ENCODE measurements around the gene PRCP. TPM values are rescaled to one million over a fixed set of nuclear protein-coding genes. Genes with fewer than 3 reads are reported as not detected.
"Not testable (repeated sequence)": the region's sequence is repeated elsewhere in the genome, so short reads cannot be mapped to it uniquely, and the experiment has no call there.

The PRCP gene
- total RNA-seq, 2 donors from 2014 or later: 35.3 to 35.9 TPM

DNA sequence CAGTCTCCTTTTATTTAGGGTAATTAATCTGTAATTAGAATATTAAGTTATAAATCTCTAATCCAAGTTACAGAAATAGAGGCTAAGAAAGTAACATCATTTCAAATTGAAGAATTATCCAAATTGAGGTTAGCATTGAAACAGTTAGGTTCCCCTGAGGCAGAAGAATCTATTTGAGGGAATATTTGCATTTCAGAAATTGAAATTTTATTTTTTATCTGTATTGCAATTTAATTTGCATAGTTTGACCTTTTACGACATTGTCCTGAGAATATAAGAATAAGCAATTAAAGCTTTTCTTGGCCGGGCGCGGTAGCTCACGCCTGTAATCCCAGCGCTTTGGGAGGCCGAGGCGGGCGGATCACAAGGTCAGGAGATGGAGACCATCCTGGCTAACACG, 28.9 kb upstream of the PRCP start:
- ATAC-seq (replicated peaks in 1 of 2) (no peak), DNase-seq (no peak)
- no peak overlapping the region for H3K4me3 Mint-ChIP-seq
- peaks cover 24% of the 10 kb centered on the region for H3K4me1 Mint-ChIP-seq (ENCODE audit: low read depth)
- no peak overlapping the region for H3K27ac Mint-ChIP-seq
- H3K9me3 Mint-ChIP-seq: no peaks in the 10 kb centered on the region
- no peaks in the 10 kb centered on the region for H3K27me3 Mint-ChIP-seq (ENCODE audit: low read depth)
- H3K36me3 Mint-ChIP-seq (ENCODE audit: insufficient read depth in 2 of 2): peaks cover 4 to 34% of the 10 kb centered on the region in 2 donors

DNA sequence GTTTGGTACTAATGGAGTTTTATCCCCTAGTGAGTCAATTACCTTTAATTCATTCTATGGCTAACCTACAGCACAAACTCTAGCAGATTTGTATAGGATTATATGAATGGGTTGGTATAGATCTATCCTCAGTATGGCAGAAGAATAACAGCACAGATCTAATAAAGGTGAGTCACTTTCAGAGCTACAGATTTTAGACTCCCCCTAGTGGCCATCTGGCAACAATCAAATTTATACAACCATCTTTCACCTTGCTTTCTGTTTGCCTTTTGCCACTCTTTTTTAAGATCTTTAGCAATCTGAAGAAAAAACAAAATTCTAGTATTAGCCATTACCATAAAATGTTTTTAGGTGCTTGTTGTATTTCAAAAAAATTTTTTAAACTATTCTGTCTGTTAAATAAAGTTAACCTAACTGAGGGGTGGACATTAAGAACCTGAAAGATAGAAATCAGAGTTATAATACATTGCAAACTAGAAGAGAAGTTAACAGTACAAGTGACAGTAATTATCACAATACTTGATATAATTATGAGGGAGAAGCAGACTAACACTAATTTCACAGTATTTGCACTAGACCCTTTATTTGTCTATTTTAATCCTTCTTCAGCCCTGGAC, 27.1 kb upstream of the PRCP start:
- Mint-ChIP-seq H3K9me3 (no peaks in the 10 kb centered on the region), H3K36me3 (ENCODE audit: insufficient read depth in 2 of 2) (peaks cover 4 to 24% of the 10 kb centered on the region in 2 donors), H3K27ac (no peak overlapping the region), H3K27me3 (ENCODE audit: low read depth) (no peaks in the 10 kb centered on the region), H3K4me3 (no peak overlapping the region), H3K4me1 (ENCODE audit: low read depth) (peaks cover 29% of the 10 kb centered on the region)
- DNase-seq (peak; percentile 20 to 23), ATAC-seq (replicated peaks in 1 of 2) (peak; percentile 63 to 65)

DNA sequence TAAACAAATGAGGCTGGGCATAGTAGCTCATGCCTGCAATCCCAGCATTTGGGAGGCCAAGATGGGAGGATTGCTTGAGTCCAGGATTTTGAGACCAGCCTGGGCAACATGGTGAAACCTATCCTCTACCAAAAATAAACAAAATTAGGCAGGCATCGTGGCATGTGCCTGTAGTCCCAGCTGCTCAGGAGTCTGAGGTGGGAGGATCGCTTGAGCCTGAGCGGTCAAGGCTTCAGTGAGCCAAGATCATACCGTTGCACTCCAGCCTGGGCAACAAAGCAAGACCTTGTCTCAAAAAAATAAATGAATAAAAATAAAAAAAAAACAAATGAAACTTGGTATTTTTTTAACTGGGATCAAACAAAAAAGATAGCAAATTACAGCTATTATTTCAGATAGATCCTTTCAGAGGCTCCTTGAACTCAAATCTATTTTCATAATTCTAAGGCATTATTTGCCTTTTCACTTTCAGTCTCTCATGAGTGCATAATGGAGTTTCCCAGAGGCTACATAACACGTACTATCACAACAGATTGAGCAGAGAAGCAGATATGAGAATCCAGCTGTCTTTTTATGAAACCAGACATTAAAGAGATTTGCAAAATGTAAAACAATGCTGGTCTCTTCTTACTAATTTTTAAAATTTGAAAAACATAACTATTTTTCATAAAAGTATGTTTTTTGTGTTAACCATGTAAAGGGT, 24.4 kb upstream of the PRCP start:
- Mint-ChIP-seq H3K4me3 (no peak overlapping the region), H3K4me1 (ENCODE audit: low read depth) (peaks cover 45% of the 10 kb centered on the region), H3K36me3 (ENCODE audit: insufficient read depth in 2 of 2) (peaks cover 8 to 28% of the 10 kb centered on the region in 2 donors), H3K27me3 (ENCODE audit: low read depth) (no peaks in the 10 kb centered on the region), H3K27ac (no peak overlapping the region), H3K9me3 (peaks cover 2% of the 10 kb centered on the region in 2 donors)
- ATAC-seq (replicated peaks in 1 of 2) (no peak), DNase-seq (no peak)

- Mint-ChIP-seq H3K4me1 (ENCODE audit: low read depth) (peaks cover 47% of the 10 kb centered on the region), H3K36me3 (ENCODE audit: insufficient read depth in 2 of 2) (peaks cover 23 to 49% of the 10 kb centered on the region in 2 donors)
- not testable (repeated sequence) for ATAC-seq (replicated peaks in 1 of 2); H3K9me3 Mint-ChIP-seq; H3K4me3 Mint-ChIP-seq; H3K27me3 Mint-ChIP-seq (ENCODE audit: low read depth); DNase-seq; H3K27ac Mint-ChIP-seq
These were observed 22.4 kb upstream of the PRCP start for GRCh38 chr11:82922396-82923173.

DNA sequence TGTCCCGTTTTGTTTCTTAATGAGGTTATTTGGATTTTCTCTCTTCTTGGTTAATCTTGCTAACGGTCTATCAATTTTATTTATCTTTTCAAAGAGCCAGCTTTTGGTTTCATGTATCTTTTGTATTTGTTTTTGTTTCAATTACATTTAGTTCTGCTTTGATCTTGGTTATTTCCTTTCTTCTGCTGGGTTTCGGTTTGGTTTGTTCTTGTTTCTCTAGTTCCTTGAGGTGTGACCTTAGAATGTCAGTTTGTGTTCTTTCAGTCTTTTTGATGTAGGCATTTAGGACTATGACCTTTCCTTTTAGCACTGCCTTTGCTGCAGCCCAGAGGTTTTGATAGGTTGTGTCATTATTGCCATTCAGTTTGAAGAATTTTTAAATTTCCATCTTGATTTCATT, 20.0 kb upstream of the PRCP start:
- Mint-ChIP-seq H3K36me3 (ENCODE audit: insufficient read depth in 2 of 2) (peaks cover 25 to 50% of the 10 kb centered on the region in 2 donors), H3K27ac (peak overlapping the region; percentile 81), H3K4me1 (ENCODE audit: low read depth) (peaks cover 40% of the 10 kb centered on the region)

DNA sequence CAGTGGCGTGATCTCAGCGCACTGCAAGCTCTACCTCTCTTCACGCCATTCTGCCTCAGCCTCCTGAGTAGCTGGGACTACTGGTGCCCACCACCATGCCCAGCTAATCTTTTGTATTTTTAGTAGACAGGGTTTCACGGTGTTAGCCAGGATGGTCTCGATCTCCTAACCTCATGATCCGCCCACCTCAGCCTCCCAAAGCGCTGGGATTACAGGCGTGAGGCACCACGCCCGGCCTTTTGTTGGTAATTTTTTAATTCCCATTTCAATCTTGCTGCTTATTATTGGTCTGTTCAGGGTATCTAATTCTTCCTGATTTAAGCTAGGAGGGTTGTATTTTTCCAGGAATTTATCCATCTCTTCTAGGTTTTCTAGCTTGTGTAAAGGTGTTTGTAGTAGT, 19.6 kb upstream of the PRCP start:
- DNase-seq; H3K27me3 Mint-ChIP-seq (ENCODE audit: low read depth); H3K9me3 Mint-ChIP-seq; ATAC-seq (replicated peaks in 1 of 2): not testable (repeated sequence)
- peaks cover 40% of the 10 kb centered on the region for H3K4me1 Mint-ChIP-seq (ENCODE audit: low read depth)
- peaks cover 25 to 50% of the 10 kb centered on the region in 2 donors for H3K36me3 Mint-ChIP-seq (ENCODE audit: insufficient read depth in 2 of 2)
- H3K4me3 Mint-ChIP-seq: peak overlapping the region; percentile 55 to 71
- peak overlapping the region; percentile 81 for H3K27ac Mint-ChIP-seq

More for the DNA sequence above, 20.0 kb upstream of the PRCP start:
- H3K9me3 Mint-ChIP-seq; DNase-seq; ATAC-seq (replicated peaks in 1 of 2); H3K27me3 Mint-ChIP-seq (ENCODE audit: low read depth): not testable (repeated sequence)
- peak overlapping the region; percentile 55 to 71 for H3K4me3 Mint-ChIP-seq

- peaks cover 38% of the 10 kb centered on the region for H3K4me1 Mint-ChIP-seq (ENCODE audit: low read depth)
- H3K4me3 Mint-ChIP-seq: no peak overlapping the region
- no peaks in the 10 kb centered on the region for H3K27me3 Mint-ChIP-seq (ENCODE audit: low read depth)
- no peak overlapping the region for H3K27ac Mint-ChIP-seq
- ATAC-seq (replicated peaks in 1 of 2) (no peak), DNase-seq (no peak)
- peaks cover 0 to 5% of the 10 kb centered on the region in 2 donors for H3K9me3 Mint-ChIP-seq
- H3K36me3 Mint-ChIP-seq (ENCODE audit: insufficient read depth in 2 of 2): peaks cover 8 to 26% of the 10 kb centered on the region in 2 donors
These were observed 8.9 kb upstream of the PRCP start for GRCh38 chr11:82909015-82909640.

- DNase-seq (no peak), ATAC-seq (replicated peaks in 1 of 2) (no peak)
- peaks cover 8 to 23% of the 10 kb centered on the region in 2 donors for H3K36me3 Mint-ChIP-seq (ENCODE audit: insufficient read depth in 2 of 2)
- peaks cover 0 to 5% of the 10 kb centered on the region in 2 donors for H3K9me3 Mint-ChIP-seq
- H3K27me3 Mint-ChIP-seq (ENCODE audit: low read depth): no peaks in the 10 kb centered on the region
- H3K4me1 Mint-ChIP-seq (ENCODE audit: low read depth): peaks cover 46% of the 10 kb centered on the region
- H3K4me3 Mint-ChIP-seq: no peak overlapping the region
- H3K27ac Mint-ChIP-seq: no peak overlapping the region
These were observed 8.1 kb upstream of the PRCP start for GRCh38 chr11:82908311-82908710.

- H3K27ac Mint-ChIP-seq: no peak overlapping the region
- peaks cover 0 to 5% of the 10 kb centered on the region in 2 donors for H3K9me3 Mint-ChIP-seq
- DNase-seq (no peak), ATAC-seq (replicated peaks in 1 of 2) (no peak)
- peaks cover 55% of the 10 kb centered on the region for H3K4me1 Mint-ChIP-seq (ENCODE audit: low read depth)
- no peaks in the 10 kb centered on the region for H3K27me3 Mint-ChIP-seq (ENCODE audit: low read depth)
- H3K36me3 Mint-ChIP-seq (ENCODE audit: insufficient read depth in 2 of 2): peaks cover 7 to 18% of the 10 kb centered on the region in 2 donors
- no peak overlapping the region for H3K4me3 Mint-ChIP-seq
These were observed 7.1 kb upstream of the PRCP start for GRCh38 chr11:82907371-82907770.

GRCh38 chr11:82906931-82907330, 6.7 kb upstream of the PRCP start:
- Mint-ChIP-seq H3K27ac (peak overlapping the region; percentile 28), H3K27me3 (ENCODE audit: low read depth) (no peaks in the 10 kb centered on the region), H3K36me3 (ENCODE audit: insufficient read depth in 2 of 2) (peaks cover 4 to 15% of the 10 kb centered on the region in 2 donors), H3K9me3 (peaks cover 0 to 5% of the 10 kb centered on the region in 2 donors), H3K4me1 (ENCODE audit: low read depth) (peaks cover 58% of the 10 kb centered on the region), H3K4me3 (peak overlapping the region in 1 of 2 donors; percentile 48)
- DNase-seq: no peak
- no peak for ATAC-seq (replicated peaks in 1 of 2)

DNA sequence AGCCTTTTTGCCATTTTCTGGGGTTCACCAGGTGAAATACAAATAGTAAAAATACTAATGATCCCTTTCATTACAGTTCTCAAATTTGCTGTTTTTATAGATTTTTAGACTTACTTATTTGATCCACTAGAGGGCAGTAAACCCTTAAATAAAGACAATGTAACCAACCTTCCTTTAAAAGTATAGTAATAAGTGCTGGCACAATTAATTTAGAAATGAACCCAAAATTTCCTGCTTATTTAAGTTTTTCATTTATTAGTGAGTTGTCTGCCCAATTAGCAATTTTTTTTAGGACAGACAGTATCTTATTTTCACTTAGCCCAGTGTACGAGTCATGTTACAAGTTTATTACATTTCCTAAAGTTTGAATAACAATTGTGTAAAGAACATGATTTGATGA, 6.0 kb upstream of the PRCP start:
- H3K4me1 Mint-ChIP-seq (ENCODE audit: low read depth): peaks cover 58% of the 10 kb centered on the region
- H3K4me3 Mint-ChIP-seq: no peak overlapping the region
- H3K36me3 Mint-ChIP-seq (ENCODE audit: insufficient read depth in 2 of 2): peaks cover 0 to 10% of the 10 kb centered on the region in 2 donors
- H3K27ac Mint-ChIP-seq: no peak overlapping the region
- DNase-seq (no peak), ATAC-seq (replicated peaks in 1 of 2) (no peak)
- no peaks in the 10 kb centered on the region for H3K27me3 Mint-ChIP-seq (ENCODE audit: low read depth)
- H3K9me3 Mint-ChIP-seq: no peaks in the 10 kb centered on the region

DNA sequence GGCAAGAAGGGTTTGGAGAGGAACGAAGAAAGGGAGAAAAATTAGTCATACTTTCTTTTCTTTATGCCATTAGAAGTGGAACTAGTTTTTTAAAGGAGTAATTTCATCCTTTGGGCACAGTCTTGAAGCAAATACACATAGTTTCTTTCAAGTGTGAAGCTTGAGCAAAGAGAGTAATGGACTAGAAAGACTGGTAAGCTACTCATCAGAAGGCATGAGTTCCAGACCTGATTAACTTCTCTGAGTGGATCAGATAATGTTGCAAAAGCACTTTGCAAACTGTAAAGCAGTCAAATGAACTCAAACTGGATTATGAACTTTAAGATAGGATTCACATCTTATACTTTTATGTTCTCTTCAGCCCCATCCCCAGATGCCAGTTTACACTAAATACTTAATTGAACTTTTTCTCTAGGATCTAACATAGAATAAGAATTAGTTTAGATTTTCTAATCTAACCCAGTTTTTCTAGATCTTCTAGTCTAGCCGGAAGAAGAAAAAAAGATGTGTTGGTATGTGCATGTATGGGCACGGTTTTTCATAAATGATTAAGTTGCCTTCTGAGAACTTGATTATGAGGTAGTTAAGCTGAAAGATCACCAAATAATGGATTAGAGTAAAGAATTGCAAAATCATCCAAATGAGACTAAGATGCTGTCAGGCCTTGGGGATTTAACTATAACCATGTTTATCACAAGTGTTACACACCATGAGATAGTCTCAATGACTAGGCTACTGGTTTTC, 3.8 kb upstream of the PRCP start:
- DNase-seq: no peak
- H3K27ac Mint-ChIP-seq: no peak overlapping the region
- no peak for ATAC-seq (replicated peaks in 1 of 2)
- no peaks in the 10 kb centered on the region for H3K27me3 Mint-ChIP-seq (ENCODE audit: low read depth)
- peaks cover 3 to 4% of the 10 kb centered on the region in 2 donors for H3K36me3 Mint-ChIP-seq (ENCODE audit: insufficient read depth in 2 of 2)
- H3K4me1 Mint-ChIP-seq (ENCODE audit: low read depth): peaks cover 56% of the 10 kb centered on the region
- peak overlapping the region; percentile 95 to 100 for H3K4me3 Mint-ChIP-seq
- H3K9me3 Mint-ChIP-seq: no peaks in the 10 kb centered on the region

Data from activated T-cell treated with anti-CD3 and anti-CD28 coated beads, Interleukin-2, amount 50 U/mL, for 72 hours (primary cell).